Measurements from ENCODE around the gene ITGA2B. TPM values are rescaled to one million over a fixed set of nuclear protein-coding genes. Genes with fewer than 3 reads are reported as not detected.

The ITGA2B gene
- total and polyA plus RNA-seq, 4 donors = 0.22 to 23.8 (median 0.31) TPM

- Histone ChIP-seq H3K4me1 (ENCODE audit: control insufficient read depth in 4 of 4, insufficient read depth in 4 of 4, low read length in 3 of 4) (peaks cover 0 to 10% (median 4%) of the 10 kb centered on the region in 4 donors), H3K36me3 (ENCODE audit: control insufficient read depth in 4 of 4, insufficient read depth in 3 of 4, low read depth in 1 of 4, low read length in 3 of 4) (no peaks in the 10 kb centered on the region), H3K9me3 (ENCODE audit: control insufficient read depth in 4 of 4, low read length in 3 of 4) (no peaks in the 10 kb centered on the region), H3K27me3 (ENCODE audit: control insufficient read depth in 4 of 4, insufficient read depth in 4 of 4, low read length in 3 of 4) (no peaks in the 10 kb centered on the region), H3K27ac (ENCODE audit: low read depth in 1 of 2, low read length in 2 of 2) (no peak overlapping the region), H3K4me3 (ENCODE audit: low read depth in 1 of 3, low read length in 3 of 3) (no peak overlapping the region), H3K9ac (ENCODE audit: low read depth in 1 of 2, low read length in 2 of 2) (no peak overlapping the region)
- no peak for TF ChIP-seq RAD21 (IDR thresholded peaks at IDR 0.05)
- TF ChIP-seq EGR1 (IDR thresholded peaks at IDR 0.05; ENCODE audit: low read depth in 2 of 2) = no peak
- no peak for TF ChIP-seq RXRA (IDR thresholded peaks at IDR 0.05)
- TF ChIP-seq TAF1 (conservative IDR thresholded peaks at IDR 0.05) = no peak
- TF ChIP-seq, protein P1, sequence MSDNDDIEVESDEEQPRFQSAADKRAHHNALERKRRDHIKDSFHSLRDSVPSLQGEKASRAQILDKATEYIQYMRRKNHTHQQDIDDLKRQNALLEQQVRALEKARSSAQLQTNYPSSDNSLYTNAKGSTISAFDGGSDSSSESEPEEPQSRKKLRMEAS (IDR thresholded peaks at IDR 0.05) = no peak
- TF ChIP-seq FOXA2 (IDR thresholded peaks at IDR 0.05) = no peak
- no peak for TF ChIP-seq YY1 (IDR thresholded peaks at IDR 0.05)
- TF ChIP-seq SP1 (IDR thresholded peaks at IDR 0.05) = no peak
- no peak for TF ChIP-seq REST (IDR thresholded peaks at IDR 0.05)
- WGBS = 53% methylated on average over 3 of the region's 3 CpGs
- no peak for DNase-seq (ENCODE audit: low spot score)
Observed at GRCh38 chr17:44334727-44335126, 54.7 kb downstream of the ITGA2B start.

DNA sequence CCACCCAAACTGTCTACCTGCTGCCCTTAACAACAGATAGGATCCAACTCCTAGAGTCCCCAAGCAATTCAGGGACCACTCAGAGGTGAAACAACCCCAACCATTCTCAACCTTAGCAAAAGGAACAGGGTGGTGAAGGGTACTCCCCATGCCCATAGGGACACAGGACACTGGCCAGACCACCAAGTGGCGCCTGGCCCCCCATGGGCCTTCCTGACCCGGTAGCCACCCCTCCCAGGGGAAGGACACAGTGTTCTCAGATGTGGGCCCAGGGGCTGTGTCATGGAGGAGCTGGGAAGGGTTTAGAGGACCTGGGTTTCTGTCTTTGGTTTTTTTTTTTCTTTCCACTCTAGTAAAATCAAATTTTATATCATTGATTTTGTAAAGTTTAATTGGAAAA, 55.1 kb downstream of the ITGA2B start:
- Histone ChIP-seq H3K9ac (ENCODE audit: low read depth in 1 of 2, low read length in 2 of 2) (no peak overlapping the region), H3K36me3 (ENCODE audit: control insufficient read depth in 4 of 4, insufficient read depth in 3 of 4, low read depth in 1 of 4, low read length in 3 of 4) (no peaks in the 10 kb centered on the region), H3K27me3 (ENCODE audit: control insufficient read depth in 4 of 4, insufficient read depth in 4 of 4, low read length in 3 of 4) (no peaks in the 10 kb centered on the region), H3K27ac (ENCODE audit: low read depth in 1 of 2, low read length in 2 of 2) (no peak overlapping the region), H3K4me3 (ENCODE audit: low read depth in 1 of 3, low read length in 3 of 3) (no peak overlapping the region), H3K9me3 (ENCODE audit: control insufficient read depth in 4 of 4, low read length in 3 of 4) (no peaks in the 10 kb centered on the region), H3K4me1 (ENCODE audit: control insufficient read depth in 4 of 4, insufficient read depth in 4 of 4, low read length in 3 of 4) (peaks cover 0 to 10% (median 4%) of the 10 kb centered on the region in 4 donors)
- no peak for DNase-seq (ENCODE audit: low spot score)
- TF ChIP-seq TAF1 (conservative IDR thresholded peaks at IDR 0.05) (no peak), FOXA1 (IDR thresholded peaks at IDR 0.05) (no peak), HNF4G (IDR thresholded peaks at IDR 0.05) (no peak), RXRA (IDR thresholded peaks at IDR 0.05) (no peak), YY1 (IDR thresholded peaks at IDR 0.05) (no peak), NR2F2 (IDR thresholded peaks at IDR 0.05) (no peak), CTCF (IDR thresholded peaks at IDR 0.05; ENCODE audit: low read depth, low read length, missing input control) (no peak), ATF3 (IDR thresholded peaks at IDR 0.05) (no peak), SP1 (IDR thresholded peaks at IDR 0.05) (no peak), EGR1 (IDR thresholded peaks at IDR 0.05; ENCODE audit: low read depth in 2 of 2) (no peak), JUND (IDR thresholded peaks at IDR 0.05) (no peak), HNF4A (conservative IDR thresholded peaks at IDR 0.05) (no peak), GABPA (IDR thresholded peaks at IDR 0.05 in 1 of 2, conservative IDR thresholded peaks at IDR 0.05 in 1 of 2) (no peak), FOXA2 (IDR thresholded peaks at IDR 0.05) (no peak)
- TF ChIP-seq, protein P2, sequence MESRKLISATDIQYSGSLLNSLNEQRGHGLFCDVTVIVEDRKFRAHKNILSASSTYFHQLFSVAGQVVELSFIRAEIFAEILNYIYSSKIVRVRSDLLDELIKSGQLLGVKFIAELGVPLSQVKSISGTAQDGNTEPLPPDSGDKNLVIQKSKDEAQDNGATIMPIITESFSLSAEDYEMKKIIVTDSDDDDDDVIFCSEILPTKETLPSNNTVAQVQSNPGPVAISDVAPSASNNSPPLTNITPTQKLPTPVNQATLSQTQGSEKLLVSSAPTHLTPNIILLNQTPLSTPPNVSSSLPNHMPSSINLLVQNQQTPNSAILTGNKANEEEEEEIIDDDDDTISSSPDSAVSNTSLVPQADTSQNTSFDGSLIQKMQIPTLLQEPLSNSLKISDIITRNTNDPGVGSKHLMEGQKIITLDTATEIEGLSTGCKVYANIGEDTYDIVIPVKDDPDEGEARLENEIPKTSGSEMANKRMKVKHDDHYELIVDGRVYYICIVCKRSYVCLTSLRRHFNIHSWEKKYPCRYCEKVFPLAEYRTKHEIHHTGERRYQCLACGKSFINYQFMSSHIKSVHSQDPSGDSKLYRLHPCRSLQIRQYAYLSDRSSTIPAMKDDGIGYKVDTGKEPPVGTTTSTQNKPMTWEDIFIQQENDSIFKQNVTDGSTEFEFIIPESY (IDR thresholded peaks at IDR 0.05) = no peak
- TF ChIP-seq, protein P1 (IDR thresholded peaks at IDR 0.05) = no peak
- 79% methylated on average over 2 of the region's 2 CpGs for WGBS
